HG03175 (cell line): ENCODE results near the gene TEP1.
A peak's percentile ranks its signal among the peaks of the same experiment; 100 is the strongest.
"Not testable (repeated sequence)": the region's sequence is repeated elsewhere in the genome, so short reads cannot be mapped to it uniquely, and the experiment has no call there.

ENCODE experiments used
- ATAC-seq: cut with Tn5 transposase; IDR thresholded peaks from one replicate; pipeline ENCODE4 v1.9.1; 2021; ENCODE audit warnings: mild to moderate bottlenecking, moderate library complexity; ENCODE audit not compliant: unreplicated experiment

TEP1 gene

DNA sequence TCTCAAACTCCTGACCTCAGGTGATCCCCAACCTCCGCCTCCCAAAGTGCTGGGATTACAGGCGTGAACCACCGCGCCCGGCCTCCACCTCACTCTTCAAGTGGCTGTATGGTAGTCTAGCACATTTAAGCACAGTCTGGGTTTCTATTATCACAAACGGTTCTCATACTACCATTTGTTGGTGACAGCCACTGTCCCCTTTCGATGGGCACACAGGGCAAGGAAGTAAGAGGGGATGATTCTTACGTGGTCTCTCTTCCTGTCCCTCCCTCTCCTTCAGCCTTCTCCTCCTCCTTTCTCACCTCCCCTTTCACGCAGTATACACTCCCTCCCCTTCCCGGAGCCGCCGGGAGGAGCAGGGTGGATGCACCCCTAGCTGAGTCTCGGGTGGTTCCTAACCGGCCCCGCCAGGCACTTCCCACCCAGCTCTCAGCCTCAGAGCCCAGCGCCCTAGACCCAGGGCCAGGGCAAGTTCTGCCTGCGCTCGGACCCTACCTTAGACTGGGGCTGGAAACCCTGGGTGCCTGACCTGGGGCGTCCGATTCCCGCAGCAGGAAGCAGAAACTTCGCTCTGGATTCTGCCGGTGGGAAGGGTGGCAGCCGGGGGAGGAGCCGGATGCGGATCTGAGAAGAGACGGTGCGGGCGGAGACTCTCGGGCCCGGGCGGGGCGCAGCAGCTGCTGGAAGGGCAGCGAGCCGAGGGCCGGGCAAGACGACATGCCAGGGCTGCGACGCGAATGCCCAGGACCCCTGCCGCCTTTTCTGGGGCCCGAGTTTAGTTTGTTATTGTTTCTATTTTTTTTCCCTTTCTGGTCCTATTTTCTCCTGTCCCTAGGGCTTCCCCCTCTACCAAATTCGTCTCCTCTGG, at the start of gene TEP1:
Gene TEP1 (minus strand): TSS at position 626 of the 868 bp plus-strand sequence. CDS start 5,062 bp downstream, outside the sequence.
- peak; percentile 78 for ATAC-seq

DNA sequence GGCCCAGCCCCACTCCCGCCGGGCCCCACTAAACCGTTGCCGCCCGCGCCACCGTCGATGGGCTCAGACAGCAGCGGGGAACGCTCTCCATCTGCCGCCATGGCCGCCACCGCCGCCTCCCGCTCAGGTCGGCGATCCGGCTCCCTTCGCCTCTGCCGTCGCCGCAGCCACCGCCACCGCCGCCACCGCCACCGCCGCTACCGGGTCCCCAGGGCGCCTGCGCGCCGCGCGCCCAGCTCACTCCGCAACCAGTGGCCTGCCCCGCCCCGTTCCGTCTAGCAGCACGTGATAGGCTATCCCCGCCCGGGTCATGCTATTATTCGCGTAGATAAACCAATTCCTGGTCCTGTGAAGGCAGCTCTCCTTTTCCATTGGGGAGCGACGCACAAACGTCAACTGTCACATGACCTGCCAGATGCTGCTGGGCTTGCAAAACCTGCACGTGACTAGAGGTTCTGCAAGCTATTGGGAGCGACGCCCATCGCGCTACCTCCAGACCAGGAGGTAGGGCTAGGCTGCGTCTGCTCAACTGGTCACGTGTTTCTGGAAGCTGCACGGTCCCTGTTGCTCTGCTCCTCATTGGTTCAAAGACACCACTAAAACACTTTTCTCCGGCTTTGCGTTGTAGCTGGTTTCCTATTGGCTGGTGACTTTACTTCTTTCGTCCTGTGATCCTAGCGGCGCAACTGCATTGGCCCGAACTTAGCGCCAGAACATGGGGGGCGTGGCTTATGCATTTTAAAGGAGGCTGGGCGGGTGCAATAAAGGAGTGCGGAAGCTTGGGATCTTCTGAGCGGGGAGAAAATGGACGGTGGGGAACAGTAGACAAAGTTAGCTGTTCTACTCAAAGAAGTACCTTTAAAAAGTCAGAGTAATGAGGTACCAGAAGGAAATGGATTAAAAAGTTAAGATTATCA, 48.2 kb upstream of the TEP1 start, which contains the start of gene PIP4P1:
Gene PIP4P1 (minus strand): TSS at position 210 of the 917 bp plus-strand sequence. CDS start 109 bp downstream, at position 101.
- peak; percentile 93 for ATAC-seq

DNA sequence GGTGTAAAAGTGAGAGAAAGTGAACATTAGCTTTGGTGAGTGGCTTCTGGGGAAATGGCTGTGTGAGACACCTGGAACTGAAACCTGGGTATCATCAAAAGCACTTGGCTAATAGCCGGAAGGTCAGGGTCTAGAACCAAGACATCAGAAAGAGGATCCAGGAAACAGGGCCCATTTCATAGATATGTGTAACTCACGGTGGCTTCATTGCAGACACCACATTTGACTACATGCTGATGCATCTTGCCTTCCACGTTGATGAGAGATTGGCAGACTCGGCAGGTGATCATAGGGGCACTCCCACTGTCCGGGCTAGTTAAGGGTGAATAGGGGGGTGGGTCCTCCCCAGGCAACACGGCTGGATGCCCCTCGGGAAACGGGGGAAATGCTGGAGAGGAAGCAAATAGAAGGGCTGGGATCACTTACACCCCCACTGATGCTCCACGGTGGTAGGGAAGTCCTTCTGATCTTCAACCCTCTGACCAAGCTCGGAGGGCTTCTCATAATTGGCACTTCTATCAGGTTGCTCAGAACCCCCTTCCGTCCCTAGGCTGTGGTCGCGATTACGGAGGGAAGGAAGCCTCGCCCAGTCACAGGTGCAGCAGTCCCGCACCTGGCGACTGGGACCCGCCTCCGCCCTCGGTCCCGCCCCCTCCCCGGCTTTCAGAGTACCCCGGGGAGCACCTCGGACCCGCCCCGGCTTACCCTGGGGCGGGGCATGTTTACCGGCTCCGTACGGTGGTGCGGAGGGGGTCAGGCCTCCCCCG, 47.3 kb upstream of the TEP1 start:
- ATAC-seq, result peak; percentile 12

DNA sequence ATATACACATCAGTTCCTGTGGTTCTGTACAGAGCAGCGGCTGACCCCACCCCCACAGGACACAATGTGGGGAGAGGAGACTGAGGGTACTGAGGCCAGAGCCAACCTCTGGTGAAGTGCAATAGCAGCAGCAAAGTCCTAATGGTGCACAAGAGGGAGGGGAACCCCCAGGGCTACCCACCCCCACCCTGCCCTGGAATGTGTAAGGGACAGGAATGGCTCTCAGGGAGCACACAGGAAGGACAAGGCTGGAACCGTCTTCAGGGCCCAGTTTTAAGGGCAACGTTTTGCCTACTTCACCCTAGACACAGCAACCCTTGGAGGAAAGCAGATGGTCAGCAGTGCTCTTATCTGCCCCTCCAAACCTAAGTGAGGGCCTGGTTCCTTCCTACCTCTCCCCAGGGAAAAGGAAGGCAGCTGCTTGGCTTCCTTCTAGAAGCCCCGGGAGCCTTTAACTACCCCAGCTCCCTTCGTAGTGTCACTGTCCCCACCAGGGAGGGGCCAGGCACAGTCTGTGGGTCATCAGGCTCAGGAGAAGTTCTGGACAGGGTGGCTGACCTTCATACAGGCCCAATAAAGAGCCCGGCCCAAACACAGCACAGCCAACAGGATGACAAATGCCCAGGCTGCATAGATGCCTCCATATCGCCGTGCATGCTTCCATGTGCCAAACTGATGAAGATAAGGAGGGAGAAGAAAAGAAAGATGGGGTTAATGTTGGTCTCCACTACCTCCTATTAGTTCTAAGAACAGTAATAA, 44.9 kb upstream of the TEP1 start:
- ATAC-seq, result no peak

DNA sequence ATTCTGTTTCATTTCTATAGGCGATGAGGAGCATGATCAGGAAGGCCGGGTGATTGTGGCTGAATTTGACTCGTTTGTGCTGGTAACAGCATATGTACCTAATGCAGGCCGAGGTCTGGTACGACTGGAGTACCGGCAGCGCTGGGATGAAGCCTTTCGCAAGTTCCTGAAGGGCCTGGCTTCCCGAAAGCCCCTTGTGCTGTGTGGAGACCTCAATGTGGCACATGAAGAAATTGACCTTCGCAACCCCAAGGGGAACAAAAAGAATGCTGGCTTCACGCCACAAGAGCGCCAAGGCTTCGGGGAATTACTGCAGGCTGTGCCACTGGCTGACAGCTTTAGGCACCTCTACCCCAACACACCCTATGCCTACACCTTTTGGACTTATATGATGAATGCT, 43.7 kb upstream of the TEP1 start:
- ATAC-seq, result no peak

DNA sequence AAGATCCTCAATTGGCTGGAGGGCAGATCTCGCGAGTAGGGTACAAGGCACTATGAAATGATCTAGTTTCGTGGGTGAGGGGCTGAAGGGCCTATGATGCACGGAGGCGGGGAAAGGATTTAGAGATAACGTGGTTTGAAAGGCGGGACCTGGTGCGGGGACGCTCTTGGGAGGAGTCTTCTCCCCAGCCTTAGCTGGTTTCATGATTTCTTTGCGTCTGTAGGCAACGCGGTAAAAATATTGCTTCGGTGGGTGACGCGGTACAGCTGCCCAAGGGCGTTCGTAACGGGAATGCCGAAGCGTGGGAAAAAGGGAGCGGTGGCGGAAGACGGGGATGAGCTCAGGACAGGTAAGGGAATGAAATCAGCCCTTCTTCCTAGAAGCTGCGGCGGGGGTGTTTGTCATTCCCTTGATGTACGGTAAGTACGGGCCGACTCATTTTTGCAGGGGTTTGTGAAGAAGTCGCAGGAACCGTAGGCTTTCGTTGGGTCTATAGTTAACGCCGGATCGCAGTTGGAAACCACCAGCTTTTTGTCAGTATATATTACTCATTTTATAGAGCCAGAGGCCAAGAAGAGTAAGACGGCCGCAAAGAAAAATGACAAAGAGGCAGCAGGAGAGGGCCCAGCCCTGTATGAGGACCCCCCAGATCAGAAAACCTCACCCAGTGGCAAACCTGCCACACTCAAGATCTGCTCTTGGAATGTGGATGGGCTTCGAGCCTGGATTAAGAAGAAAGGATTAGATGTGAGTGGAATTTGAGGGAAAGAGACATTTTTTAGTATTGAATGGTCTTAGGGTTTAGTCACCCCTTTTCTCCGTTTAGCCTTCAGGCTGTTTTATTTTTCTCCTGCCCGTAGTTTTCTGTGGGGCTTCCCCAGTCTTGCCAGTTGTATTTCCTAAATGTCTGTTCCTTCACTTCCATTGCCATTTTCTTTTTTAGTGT, 42.3 kb upstream of the TEP1 start:
- peak; percentile 58 for ATAC-seq

DNA sequence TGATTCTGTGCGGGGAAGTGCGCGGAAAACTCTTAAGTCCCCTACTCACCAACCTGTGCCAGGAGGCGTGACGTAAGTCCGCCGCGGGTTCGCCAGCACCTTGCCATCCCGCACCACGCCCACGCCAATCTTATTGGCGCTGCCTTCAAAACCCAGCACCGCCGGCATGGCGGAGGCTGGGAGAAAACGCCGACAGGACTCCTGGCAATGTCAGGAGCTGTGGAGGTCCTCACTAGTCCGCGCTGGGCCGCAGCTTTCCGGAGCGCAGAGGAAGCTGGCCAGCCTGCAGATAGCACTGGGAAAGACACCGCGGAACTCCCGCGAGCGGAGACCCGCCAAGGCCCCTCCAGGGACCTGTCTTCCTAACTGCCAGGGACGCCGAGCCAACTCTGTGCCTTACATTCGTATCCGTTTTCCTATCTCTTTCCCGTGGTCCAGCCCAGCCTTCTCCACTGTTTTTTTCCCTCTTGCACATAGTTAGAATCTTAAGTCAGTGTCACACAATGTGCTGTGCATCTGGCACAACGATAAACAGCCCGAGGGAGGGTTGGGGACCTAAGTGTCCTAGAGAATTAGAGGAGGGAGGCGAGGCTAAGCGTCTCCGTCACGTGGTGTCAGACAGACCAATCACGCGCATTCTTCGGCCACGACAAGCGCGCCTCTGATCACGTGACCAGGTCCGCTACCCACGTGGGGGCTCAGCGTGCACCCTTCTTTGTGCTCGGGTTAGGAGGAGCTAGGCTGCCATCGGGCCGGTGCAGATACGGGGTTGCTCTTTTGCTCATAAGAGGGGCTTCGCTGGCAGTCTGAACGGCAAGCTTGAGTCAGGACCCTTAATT, 41.4 kb upstream of the TEP1 start, which contains the start of the genes APEX1 and OSGEP:
Gene APEX1 (plus strand): TSS at position 711 of the 839 bp plus-strand sequence. CDS start 420 bp downstream, outside the sequence.
Gene OSGEP (minus strand): TSS at position 297 of the 839 bp plus-strand sequence. CDS start 129 bp downstream, at position 168.
- ATAC-seq, result peak; percentile 90

DNA sequence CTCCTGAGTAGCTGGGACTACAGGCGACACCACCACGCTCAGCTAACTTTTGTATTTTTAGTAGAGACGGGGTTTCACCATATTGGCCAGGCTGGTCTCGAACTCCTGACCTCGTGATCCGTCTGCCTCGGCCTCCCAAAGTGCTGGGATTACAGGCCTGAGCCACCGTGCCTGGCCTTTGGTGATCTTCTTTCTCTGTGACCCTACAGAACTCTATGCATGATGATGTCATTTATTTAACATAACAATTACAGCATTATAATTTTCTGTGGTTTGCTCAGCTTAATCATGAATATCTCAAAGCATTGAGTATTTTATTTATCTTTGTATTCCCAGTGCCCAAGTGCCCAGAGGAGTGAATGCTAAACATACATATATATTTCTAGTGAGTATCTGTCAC, 39.5 kb upstream of the TEP1 start:
- not testable (repeated sequence) for ATAC-seq

DNA sequence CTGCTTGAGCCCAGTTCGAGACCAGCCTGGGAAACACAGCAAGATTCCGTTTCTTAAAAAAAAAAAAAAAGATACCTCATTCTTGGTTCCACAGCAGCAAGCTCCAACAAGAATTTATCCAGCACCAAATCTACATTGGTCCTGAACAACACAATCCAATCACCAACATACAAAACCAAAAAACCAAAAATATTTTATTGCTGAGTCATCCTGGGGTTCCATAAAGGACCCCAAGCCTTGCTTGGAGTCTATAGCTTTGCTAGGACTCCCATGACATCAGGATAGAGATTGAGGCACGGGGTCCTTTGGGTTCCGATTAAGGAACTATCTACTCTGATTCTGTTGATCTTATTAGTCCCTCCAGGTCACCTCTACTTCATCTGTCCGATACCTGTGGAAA, 33.6 kb upstream of the TEP1 start:
- no peak for ATAC-seq

DNA sequence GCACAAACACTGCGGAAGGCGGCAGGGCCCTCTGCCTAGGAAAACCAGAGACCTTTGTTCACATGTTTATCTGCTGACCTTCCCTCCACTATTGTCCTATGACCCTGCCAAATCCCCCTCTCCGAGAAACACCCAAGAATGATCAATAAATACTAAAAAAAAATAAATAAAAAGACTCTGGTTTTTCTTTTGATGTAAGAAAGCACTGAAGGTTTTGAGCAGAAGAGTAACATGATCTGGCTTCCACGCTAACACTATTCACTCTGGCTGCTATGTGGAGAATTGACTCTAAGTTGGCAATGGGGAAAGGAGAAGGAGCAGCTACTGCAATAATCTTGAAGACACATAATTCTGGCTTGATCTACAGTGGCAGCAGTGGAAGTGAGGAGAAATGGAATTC, 30.3 kb upstream of the TEP1 start:
- not testable (repeated sequence) for ATAC-seq

DNA sequence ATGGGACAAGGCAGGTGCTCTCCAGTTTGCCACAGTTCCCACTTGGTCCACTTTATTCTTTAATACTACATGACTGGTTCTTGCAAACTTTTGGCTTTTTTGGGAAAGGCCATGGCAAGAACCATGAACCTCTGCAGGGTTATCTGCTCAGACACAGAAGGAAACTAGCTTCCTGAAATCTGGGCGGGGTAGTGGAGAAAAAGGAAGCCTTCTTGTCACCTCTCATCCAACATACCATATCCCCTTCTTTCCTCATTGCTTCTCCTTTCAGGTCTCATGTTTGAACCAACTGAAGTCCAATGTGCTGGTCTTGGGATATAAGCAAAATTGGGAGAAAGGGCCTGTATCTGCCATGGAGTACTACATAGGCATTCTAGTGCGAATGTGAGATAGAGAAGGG, 28.2 kb upstream of the TEP1 start:
- ATAC-seq, result no peak

DNA sequence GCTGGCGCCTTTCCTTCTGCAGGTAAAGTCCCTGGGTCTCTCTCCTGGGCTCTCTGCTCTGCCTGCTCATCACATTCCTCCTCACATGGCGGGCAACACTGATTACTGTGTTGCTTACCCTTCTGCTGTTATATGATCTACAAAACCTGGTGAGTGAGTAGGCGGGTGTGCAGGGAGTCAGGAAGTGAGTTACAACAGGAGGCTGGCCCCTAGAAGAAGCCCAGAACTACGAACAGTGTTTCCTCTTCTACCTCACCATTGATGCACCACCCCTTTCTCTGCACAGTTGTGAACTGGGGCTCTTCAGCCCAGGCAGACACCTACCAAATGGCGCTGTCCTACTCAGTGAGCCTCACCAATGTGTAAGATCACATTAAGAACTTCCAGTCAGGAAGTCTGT, 27.6 kb upstream of the TEP1 start:
- ATAC-seq, result no peak

DNA sequence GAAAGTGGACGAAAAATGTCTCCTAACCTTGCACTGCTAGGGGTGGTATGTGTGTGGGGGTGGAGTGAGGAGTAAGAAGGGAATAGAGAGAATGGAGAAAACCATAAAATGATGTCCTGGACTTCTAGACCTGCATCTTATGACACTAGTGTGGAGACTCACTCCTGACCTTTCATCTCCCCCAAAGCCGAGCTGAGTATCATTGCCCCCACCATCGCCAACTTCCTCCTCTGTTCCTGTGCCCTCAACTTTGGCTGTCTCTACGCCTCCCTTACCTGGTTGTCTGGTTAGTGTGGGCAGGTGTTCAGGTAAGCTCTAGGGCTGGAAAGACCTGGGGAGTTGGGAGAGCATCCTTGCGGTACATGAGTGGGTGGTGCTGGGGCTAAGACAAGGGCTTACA, 27.2 kb upstream of the TEP1 start:
- no peak for ATAC-seq

DNA sequence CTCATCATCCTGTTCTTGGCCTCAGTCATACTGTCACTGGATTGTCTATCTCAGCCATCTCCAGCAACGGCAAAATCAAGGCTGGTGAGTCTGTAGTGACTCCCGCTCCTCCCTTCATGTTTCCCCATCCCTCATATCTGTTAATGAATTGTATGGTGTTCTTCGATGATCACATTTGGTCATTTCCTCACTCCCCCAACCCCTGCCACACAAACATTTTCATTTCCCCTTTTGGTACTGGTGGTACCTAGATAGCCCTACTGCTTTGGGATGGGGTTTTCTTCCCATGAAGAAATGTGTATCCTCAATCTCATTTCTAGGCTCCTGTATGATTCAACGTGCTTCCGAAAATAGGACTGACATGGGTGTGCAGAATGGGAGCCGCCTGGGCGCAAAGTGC, 25.4 kb upstream of the TEP1 start:
- peak; percentile 64 for ATAC-seq

DNA sequence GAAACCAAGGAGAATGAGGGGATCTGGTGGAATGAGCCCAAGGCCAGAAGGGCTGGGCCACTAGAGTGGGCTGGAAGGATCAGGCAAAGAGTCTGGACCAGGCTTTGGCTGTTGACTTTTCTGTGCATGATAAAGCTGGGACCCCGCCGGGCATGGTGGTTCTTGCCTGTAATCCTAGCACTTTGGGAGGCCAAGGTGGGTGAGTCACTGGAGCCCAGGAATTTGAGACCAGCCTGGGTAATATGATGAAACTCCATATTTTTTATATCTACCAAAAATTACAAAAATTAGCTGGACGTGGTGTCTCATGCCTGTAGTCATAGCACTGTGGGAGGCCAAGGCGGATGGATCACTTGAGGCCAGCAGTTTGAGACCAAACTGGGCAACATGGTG, 23.1 kb upstream of the TEP1 start:
- ATAC-seq, result no peak

DNA sequence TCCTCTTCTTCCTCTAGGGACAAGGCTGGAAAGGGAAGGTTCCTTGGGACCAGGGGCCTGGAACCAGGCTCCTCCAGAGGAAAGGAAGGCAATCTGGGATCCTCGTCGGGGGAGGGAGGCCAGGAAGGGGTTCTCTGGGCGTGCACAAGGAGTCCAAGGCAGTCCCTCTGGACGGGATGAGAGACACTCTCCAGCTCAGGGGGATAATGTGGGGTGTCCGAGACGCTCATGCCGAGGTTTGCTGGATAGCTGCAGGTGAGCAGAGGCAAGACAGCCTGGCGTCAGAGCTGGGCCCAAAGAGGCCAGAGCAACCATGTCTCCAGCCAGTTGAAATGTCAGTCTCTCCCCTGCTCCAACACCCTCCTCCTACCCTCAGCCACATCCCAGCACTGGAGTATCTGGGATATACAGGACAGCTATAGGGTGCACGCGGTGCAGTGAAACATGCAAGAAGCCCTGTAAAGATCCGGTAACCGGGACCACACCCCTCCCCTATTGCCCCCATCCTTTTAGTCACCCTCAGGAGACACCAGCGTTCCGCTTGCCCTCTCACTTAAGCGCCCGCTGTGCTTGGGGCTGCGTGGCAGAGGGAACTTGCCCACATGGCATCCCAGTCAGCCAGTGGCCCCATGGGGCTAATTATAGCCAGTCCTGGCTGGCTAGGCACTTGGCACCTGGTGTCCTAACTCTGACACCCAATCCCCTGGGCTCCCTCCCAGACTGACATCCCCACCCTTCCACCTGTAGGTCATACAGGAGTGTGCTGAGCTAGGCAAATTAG, 22.5 kb upstream of the TEP1 start, which contains the start of gene KLHL33:
Gene KLHL33 (minus strand): TSS at position 585 of the 781 bp plus-strand sequence. CDS start 355 bp downstream, at position 230.
- no peak for ATAC-seq
